ENCODE measurements around the gene OSBP.

OSBP gene

GRCh38 chr11:59607703-59608454 is 7.7 kb downstream of the OSBP start:
- no peak for DNase-seq (ENCODE audit: low read depth)

DNA sequence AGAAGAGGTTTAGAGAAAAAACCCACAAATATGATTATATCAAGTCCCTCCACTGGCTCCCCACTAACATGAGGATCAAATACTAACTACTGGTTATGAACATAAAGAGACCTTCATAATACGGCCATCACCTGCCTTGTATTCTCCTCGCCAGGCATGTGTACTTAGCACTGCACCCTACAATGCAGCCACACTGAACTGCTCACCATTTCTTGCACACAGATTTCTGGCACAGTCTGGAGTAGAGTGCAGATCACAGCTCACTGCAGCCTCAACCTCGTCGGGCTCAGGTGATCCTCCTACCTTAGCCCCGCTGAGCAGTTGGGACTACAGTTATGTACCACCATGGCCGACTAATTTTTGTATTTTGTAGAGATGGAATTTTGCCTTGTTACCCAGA is 13.1 kb downstream of the OSBP start:
- DNase-seq (ENCODE audit: low read depth) = no peak

DNA sequence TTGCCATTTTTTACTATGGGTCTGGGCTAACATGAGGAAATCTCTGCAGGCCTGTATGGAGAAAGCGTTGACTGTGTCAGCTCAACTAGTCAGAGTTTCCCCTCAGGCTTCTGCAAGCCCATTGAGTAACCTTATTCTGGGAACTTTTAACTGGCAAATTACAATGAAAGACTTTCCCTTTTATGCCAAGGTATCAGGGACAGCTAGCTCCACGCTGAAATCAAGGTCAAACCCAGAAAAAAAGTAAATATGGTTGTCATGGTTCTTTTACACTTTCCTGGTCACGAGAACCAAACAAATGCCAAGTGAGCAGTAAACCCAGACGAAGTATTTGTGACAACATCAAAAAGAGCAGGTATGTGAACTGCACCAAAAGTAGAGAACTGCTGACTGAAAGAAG is 13.8 kb downstream of the OSBP start:
- no peak for DNase-seq (ENCODE audit: low read depth)

- DNase-seq (ENCODE audit: low read depth) = no peak
Observed at GRCh38 chr11:59600636-59601035, 14.9 kb downstream of the OSBP start.

DNA sequence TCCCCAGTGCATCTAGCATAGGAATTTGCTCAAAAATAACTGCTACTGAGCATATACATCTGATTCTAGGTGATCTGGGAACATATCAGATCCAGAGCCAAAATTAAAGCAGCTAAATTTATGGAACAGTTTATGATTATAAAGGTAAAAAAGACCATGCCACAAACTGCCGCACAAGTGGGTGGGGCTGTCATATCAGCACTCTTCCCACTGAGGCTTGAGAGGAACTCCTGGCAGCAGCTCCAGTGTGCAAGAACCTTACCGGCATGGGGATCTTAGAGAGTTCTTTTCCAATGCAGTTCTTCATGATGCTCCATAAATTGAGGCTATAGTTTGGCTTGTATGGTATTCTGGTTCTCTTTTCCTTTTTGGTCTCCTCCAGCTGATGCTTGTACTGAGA is 15.3 kb downstream of the OSBP start:
- no peak for DNase-seq (ENCODE audit: low read depth)

GRCh38 chr11:59598961-59599360 is 16.6 kb downstream of the OSBP start:
- DNase-seq (ENCODE audit: low read depth) = no peak

GRCh38 chr11:59584294-59584693 is 31.3 kb downstream of the OSBP start:
- DNase-seq (ENCODE audit: low read depth) = no peak

DNA sequence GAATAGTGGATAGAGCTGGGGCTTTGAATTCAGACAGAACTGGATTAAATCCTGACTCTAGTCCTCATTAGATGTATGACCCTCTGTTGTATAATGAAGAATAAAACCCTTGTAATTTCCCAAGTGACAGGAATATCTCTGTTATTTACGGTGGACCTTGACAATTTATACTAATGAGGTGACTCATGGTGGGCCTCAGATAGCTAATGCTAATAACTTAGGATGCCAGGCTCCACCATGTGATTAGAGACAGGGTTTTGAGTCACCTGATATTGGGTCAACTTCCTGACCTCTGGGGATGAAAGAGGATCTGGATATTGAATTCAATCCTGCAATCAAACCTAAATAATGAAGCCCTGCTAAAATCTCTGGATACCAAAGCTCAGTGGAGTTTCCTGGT is 33.6 kb downstream of the OSBP start:
- DNase-seq (ENCODE audit: low read depth) = no peak

DNA sequence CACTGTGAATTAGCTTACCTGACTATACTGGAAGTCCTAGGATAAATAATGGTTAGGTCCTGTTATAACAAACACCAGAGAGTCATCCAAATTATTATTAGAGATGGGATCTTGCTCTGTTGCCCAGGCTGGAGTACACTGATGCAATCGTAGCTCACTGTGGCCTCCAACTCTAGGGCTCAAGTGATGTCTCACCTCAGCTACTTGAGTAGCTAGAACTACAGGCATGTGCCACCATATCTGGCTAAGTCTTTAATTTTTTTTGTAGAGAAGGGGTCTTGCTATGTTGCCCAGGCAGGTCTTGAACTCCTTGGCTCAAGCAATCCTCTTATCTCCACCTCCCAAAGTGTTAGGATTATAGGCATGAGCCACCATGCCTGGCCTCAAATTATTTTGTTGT is 37.2 kb downstream of the OSBP start:
- no peak for DNase-seq (ENCODE audit: low read depth)

GRCh38 chr11:59575505-59575904 is 40.1 kb downstream of the OSBP start:
- DNase-seq (ENCODE audit: low read depth) = no peak

- no peak for DNase-seq (ENCODE audit: low read depth)
Observed at GRCh38 chr11:59574932-59575502, 40.6 kb downstream of the OSBP start.

- DNase-seq (ENCODE audit: low read depth) = peak; percentile 33
Observed at GRCh38 chr11:59574467-59574866, 41.1 kb downstream of the OSBP start.

- peak; percentile 88 for DNase-seq (ENCODE audit: low read depth)
Observed at GRCh38 chr11:59573216-59573615, 42.4 kb downstream of the OSBP start.

DNA sequence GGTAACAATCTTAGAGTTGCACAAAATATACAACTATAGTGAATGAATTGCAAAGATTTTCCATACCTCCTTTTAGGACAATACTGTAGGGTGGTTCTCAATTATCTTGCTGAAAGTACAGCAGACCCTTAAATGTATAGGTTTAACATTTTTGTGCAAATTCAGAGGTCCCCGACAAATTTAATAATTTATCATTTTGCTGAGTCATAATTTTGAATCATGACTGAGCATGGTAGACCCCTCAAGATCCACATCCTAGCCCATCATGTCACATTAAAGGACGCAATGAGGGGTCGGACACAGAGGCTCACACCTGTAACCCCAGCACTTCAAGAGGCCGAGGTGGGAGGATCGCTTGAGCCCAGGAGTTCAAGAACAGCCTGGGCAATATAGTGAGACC is 43.5 kb downstream of the OSBP start:
- DNase-seq (ENCODE audit: low read depth) = no peak

DNA sequence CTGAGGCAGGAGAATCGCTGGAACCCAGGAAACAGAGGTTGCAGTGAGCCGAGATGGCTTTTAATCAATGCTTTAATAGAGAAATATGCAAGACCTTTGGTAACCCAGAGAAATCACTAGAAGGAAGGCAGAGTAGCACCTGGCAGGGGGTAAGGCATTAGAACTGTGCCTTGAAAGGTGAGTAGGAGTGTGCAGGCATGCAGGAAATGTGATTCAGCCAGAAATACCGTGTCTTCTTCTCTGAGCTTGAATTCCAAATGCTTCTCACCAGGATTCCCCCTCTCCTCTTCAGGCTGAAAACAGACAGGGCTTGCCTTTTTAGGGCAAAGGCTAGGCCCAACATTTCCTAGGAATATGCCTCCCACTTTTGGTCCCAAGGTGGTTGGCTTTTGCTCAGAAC is 53.3 kb downstream of the OSBP start:
- DNase-seq (ENCODE audit: low read depth) = no peak

- DNase-seq (ENCODE audit: low read depth) = peak; percentile 88
Observed at GRCh38 chr11:59560702-59561473, 54.7 kb downstream of the OSBP start.

DNA sequence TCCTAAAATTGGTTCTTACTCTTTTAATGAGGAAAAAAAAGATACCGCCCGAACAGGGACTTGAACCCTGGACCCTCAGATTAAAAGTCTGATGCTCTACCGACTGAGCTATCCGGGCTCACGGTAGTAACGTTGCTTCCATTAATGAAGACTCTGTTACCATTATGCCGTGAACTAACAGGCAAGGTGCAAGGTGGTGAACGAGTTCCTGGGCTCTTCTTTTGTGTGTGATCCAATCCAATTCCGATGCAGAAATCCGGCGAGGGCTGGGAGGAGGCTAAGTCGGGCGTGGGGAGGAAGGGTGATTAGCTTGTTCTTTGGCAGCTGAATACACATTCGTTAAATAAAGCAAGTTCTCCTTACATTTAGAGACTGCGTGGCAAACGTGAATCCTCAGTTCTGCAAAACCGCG is 55.3 kb downstream of the OSBP start:
- DNase-seq (ENCODE audit: low read depth) = peak; percentile 83

DNA sequence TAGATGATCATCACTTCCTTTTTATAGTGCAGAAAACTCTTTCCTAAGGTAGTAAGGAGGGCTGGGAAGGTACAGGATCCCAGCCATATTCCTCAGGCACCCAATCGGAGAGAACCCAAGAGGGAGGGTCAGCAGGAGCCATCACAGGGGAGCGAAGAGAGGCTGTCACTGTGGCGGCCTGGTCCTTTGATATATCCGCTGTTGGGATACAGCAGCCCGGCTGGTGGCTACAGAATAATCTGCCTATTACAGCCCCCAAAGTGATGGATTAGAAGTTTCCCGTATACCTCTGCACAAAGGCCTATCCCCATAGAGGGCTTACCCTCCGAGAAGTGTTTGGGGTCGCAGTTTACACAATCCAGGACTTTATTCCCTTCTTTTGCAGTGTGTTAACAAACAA is 55.7 kb downstream of the OSBP start:
- no peak for DNase-seq (ENCODE audit: low read depth)

DNA sequence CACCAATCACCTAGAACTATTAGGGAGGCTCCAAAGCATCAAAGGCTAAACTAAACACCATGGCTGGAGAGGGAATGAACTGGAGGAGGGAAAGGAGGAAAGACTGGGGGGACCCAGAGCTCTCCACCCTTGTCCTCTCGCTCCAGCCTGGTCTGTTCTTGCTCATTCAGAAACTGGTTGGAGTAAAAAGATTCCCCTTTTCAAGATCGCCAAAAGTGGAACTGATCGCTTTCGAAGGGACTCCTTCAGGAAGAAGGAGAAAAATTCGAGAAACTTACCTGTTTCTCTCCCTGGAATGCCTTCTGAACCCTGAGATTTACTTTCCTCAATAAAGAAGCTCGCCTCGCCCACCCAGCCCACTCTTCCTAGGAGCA is 57.3 kb downstream of the OSBP start:
- DNase-seq (ENCODE audit: low read depth) = no peak

GRCh38 chr11:59556917-59557348 is 58.6 kb downstream of the OSBP start:
- DNase-seq (ENCODE audit: low read depth) = peak; percentile 65

- DNase-seq (ENCODE audit: low read depth) = peak; percentile 93
Observed at GRCh38 chr11:59556115-59556916, 59.3 kb downstream of the OSBP start.

- DNase-seq (ENCODE audit: low read depth) = peak; percentile 42
Observed at GRCh38 chr11:59555601-59556114, 59.9 kb downstream of the OSBP start.
